Smooth muscle cell of trachea (primary cell): ENCODE measurements around the gene TOMM20L. TPM values are rescaled to one million over a fixed set of nuclear protein-coding genes. Genes with fewer than 3 reads are reported as not detected.

Experiments
- total RNA-seq: library from RNA; depleted of rRNA; stranded (reverse); fragments of >200 nt; gene quantifications from 2 replicates; pipeline ENCODE4 v1.2.1, GENCODE V29; 2014

Gene TOMM20L
- not detected in 2 replicates for total RNA-seq

GRCh38 chr14:58395812-58396788 lies at the start of gene TOMM20L:
Gene TOMM20L (plus strand): TSS chr14:58395930. CDS start chr14:58395958, 28 bp downstream.

GRCh38 chr14:58427281-58428117 lies 31.8 kb downstream of the TOMM20L start, which contains the start of the genes KIAA0586 and TIMM9:
Gene KIAA0586 (plus strand): TSS chr14:58427719. CDS start chr14:58428265, 546 bp downstream.
Gene TIMM9 (minus strand): TSS chr14:58427531. CDS start chr14:58411945, 15,586 bp downstream.

Other genes starting within 250 kb of the TOMM20L start
- 5.5 and 5.8 TPM in 2 replicates for gene ARMH4, start 243.7 kb upstream of the TOMM20L start, total RNA-seq
- 56.6 and 60.0 TPM in 2 replicates for gene ACTR10, start 195.8 kb upstream of the TOMM20L start, total RNA-seq
- gene PSMA3, start 151.1 kb upstream of the TOMM20L start, total RNA-seq: 68.5 and 146 TPM in 2 replicates
- 12.4 and 16.4 TPM in 2 replicates for gene ARID4A, start 97.4 kb upstream of the TOMM20L start, total RNA-seq
- 20.4 and 26.6 TPM in 2 replicates for gene TIMM9, start 31.6 kb downstream of the TOMM20L start, total RNA-seq
- gene KIAA0586, start 31.8 kb downstream of the TOMM20L start, total RNA-seq: 18.4 and 47.0 TPM in 2 replicates
- gene DACT1, start 242.0 kb downstream of the TOMM20L start, total RNA-seq: 6.4 and 14.6 TPM in 2 replicates